PC-9 (cell line): ENCODE data around the gene ERC1. TPM values are rescaled to one million over a fixed set of nuclear protein-coding genes. Genes with fewer than 3 reads are reported as not detected.

ENCODE experiments used
- BruUV-seq: library from RNA; stranded (reverse); fragments of 400-500 nt; replicated peaks from 2 replicates; lab custom pipeline; 2021; lab: Mats Ljungman, UMichigan
- CTCF ChIA-PET: fragments of 300-600 bp; sonication (Branson Sonifier 250); formaldehyde crosslinking; loops from one replicate; lab custom pipeline; 2022; ENCODE audit warnings: antibody characterized with exemption; lab: Charles Lee
- POLR2A ChIA-PET: fragments of 300-600 bp; sonication (Branson Sonifier 250); formaldehyde crosslinking; loops from one replicate; lab custom pipeline; 2022; ENCODE audit warnings: antibody characterized with exemption; ENCODE audit not compliant: unreplicated experiment; lab: Charles Lee
- DNase-seq, 2 experiments: peaks; one replicate each; pipeline versions ENCODE4 v3.0.0 to v3.0.0-alpha.2; 2015 to 2022; ENCODE audit warnings: mixed read lengths in 1 of 2
- H2AFZ ChIP-seq: fragments of 200-600 bp; sonication (generic); 2 replicates; pipeline ENCODE4 v1.8.1; 2017; ENCODE audit warnings: antibody characterized with exemption
- H3F3A ChIP-seq: fragments of 200-600 bp; sonication (generic); 2 replicates; pipeline ENCODE4 v1.8.1; 2017; ENCODE audit warnings: antibody characterized with exemption, mild to moderate bottlenecking, low read depth; ENCODE audit not compliant: insufficient read depth
- H3K27ac ChIP-seq: fragments of 200-600 bp; sonication (generic); 2 replicates; pipeline ENCODE4 v1.6.1; 2016; ENCODE audit warnings: mixed run types
- H3K27me3 ChIP-seq: fragments of 200-600 bp; sonication (generic); 2 replicates; pipeline ENCODE4 v1.6.1; 2016; ENCODE audit warnings: low read depth, mixed run types; ENCODE audit not compliant: insufficient read depth
- H3K36me3 ChIP-seq: fragments of 200-600 bp; sonication (generic); 2 replicates; pipeline ENCODE4 v1.6.1; 2016; ENCODE audit warnings: low read depth, mixed run types
- H3K4me1 ChIP-seq: fragments of 200-600 bp; sonication (generic); replicated peaks from 2 replicates; pipeline ENCODE4 v1.6.1; 2016; ENCODE audit warnings: mixed run types; ENCODE audit not compliant: insufficient read depth
- H3K4me2 ChIP-seq: fragments of 200-600 bp; sonication (generic); 2 replicates; pipeline ENCODE4 v1.6.1; 2017; ENCODE audit warnings: mixed run types
- H3K4me3 ChIP-seq: fragments of 200-600 bp; sonication (generic); 2 replicates; pipeline ENCODE4 v1.6.1; 2016; ENCODE audit warnings: mixed run types
- H3K79me2 ChIP-seq: fragments of 200-600 bp; sonication (generic); 2 replicates; pipeline ENCODE4 v1.6.1; 2017; ENCODE audit warnings: low read depth, mixed run types
- H3K9me2 ChIP-seq: fragments of 200-600 bp; sonication (generic); 2 replicates; pipeline ENCODE4 v1.8.1; 2017; ENCODE audit warnings: mild to moderate bottlenecking; ENCODE audit not compliant: insufficient read depth
- H3K9me3 ChIP-seq: fragments of 200-600 bp; sonication (generic); 2 replicates; pipeline ENCODE4 v1.8.1; 2016; ENCODE audit warnings: low read depth; ENCODE audit not compliant: insufficient read depth
- H4K20me1 ChIP-seq: fragments of 200-600 bp; sonication (generic); 2 replicates; pipeline ENCODE4 v1.8.1; 2017; ENCODE audit not compliant: insufficient read depth
- EZH2 ChIP-seq: fragments of 200-600 bp; sonication (generic); IDR thresholded peaks from 2 replicates; pipeline ENCODE4 v1.8.0; 2017; ENCODE audit warnings: antibody characterized with exemption, low read depth
- intact Hi-C: fragments of 100-400 bp; cut with micrococcal nuclease; formaldehyde crosslinking; loops from one replicate; pipeline ENCODE4 v1.10.0; 2022; ENCODE audit not compliant: unreplicated experiment
- total RNA-seq: library from RNA; stranded (reverse); gene quantifications from 2 replicates; pipeline ENCODE4 v1.2.3, GENCODE V29; 2021
- TF ChIP-seq, protein P1 (sequence below): fragments of 200-600 bp; sonication (generic); conservative IDR thresholded peaks from 2 replicates; pipeline ENCODE4 v1.6.1; 2017; ENCODE audit warnings: mixed run types, antibody characterized with exemption, mild to moderate bottlenecking, moderate library complexity

ERC1 gene
- total RNA-seq, 1 experiment from 2014 or later: 52.0 TPM

- POLR2A ChIA-PET: no interaction called here
- no peak overlapping the region for H3K4me3 ChIP-seq
- H2AFZ ChIP-seq: no peak overlapping the region
- no peaks in the 10 kb centered on the region for H3K9me2 ChIP-seq
- no peaks in the 10 kb centered on the region for H3K9me3 ChIP-seq
- H3F3A ChIP-seq: peaks cover 21% of the 10 kb centered on the region
- no TSS peak for BruUV-seq
- H3K36me3 ChIP-seq: no peaks in the 10 kb centered on the region
- H3K79me2 ChIP-seq: no peaks in the 10 kb centered on the region
- intact Hi-C loops: no loop called here
- 0 out of 2 replicates have a peak, but pooled peaks cover 3% of the 10 kb centered on the region for H4K20me1 ChIP-seq
- H3K27me3 ChIP-seq: no peaks in the 10 kb centered on the region
- DNase-seq: no peak
- H3K4me2 ChIP-seq: no peak overlapping the region
- TF ChIP-seq EZH2: no peak
- TF ChIP-seq, protein P1, sequence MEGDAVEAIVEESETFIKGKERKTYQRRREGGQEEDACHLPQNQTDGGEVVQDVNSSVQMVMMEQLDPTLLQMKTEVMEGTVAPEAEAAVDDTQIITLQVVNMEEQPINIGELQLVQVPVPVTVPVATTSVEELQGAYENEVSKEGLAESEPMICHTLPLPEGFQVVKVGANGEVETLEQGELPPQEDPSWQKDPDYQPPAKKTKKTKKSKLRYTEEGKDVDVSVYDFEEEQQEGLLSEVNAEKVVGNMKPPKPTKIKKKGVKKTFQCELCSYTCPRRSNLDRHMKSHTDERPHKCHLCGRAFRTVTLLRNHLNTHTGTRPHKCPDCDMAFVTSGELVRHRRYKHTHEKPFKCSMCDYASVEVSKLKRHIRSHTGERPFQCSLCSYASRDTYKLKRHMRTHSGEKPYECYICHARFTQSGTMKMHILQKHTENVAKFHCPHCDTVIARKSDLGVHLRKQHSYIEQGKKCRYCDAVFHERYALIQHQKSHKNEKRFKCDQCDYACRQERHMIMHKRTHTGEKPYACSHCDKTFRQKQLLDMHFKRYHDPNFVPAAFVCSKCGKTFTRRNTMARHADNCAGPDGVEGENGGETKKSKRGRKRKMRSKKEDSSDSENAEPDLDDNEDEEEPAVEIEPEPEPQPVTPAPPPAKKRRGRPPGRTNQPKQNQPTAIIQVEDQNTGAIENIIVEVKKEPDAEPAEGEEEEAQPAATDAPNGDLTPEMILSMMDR: no peak
- H3K4me1 ChIP-seq: no peaks in the 10 kb centered on the region
- H3K27ac ChIP-seq: no peak overlapping the region
- CTCF ChIA-PET: no interaction called here
Observed at GRCh38 chr12:1080520-1081223, 89.6 kb downstream of the ERC1 start.

DNA sequence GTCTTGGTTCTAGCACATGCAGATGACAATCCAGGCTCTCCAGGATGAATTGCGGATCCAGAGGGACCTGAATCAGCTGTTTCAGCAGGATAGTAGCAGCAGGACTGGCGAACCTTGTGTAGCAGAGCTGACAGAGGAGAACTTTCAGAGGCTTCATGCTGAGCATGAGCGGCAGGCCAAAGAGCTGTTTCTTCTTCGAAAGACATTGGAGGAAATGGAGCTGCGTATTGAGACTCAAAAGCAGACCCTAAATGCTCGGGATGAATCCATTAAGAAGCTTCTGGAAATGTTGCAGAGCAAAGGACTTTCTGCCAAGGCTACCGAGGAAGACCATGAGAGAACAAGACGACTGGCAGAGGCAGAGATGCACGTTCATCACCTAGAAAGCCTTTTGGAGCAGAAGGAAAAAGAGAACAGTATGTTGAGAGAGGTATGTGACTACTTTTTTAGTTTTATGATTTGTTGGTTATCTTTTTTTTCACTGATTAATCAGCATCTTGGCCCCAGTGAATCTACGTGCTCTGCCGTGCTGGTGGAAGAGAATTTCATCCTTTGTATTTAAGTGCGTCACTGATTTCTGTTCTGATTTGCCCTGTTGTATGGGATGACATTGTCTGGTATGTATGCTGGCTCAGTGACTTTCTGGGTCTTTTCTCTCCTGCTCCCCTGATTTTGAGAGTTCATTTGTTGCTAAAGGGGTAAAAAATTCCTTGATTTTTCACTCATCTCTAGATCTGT is 92.3 kb downstream of the ERC1 start:
- H3K4me3 ChIP-seq: no peak overlapping the region
- 0 out of 2 replicates have a peak, but pooled peaks cover 3% of the 10 kb centered on the region for H4K20me1 ChIP-seq
- no peaks in the 10 kb centered on the region for H3K27me3 ChIP-seq
- 0 out of 2 replicates have a peak overlapping the region, but pooled peaks have one; percentile 9 for H3K27ac ChIP-seq
- H3K79me2 ChIP-seq: no peaks in the 10 kb centered on the region
- intact Hi-C loops: no loop called here
- H3F3A ChIP-seq: peaks cover 21% of the 10 kb centered on the region
- H3K36me3 ChIP-seq: no peaks in the 10 kb centered on the region
- BruUV-seq: no TSS peak
- TF ChIP-seq EZH2: no peak
- TF ChIP-seq, protein P1: no peak
- ChIA-PET POLR2A (interaction anchor here (0.6 to 0.7 kb wide), 2 partner anchors 90 to 279 kb away, joined by 6 to 7 read pairs; no protein-coding TSS in a partner anchor), CTCF (no interaction called here)
- no peaks in the 10 kb centered on the region for H3K4me1 ChIP-seq
- H3K9me2 ChIP-seq: no peaks in the 10 kb centered on the region
- H3K9me3 ChIP-seq: no peaks in the 10 kb centered on the region
- no peak overlapping the region for H3K4me2 ChIP-seq
- no peak overlapping the region for H2AFZ ChIP-seq
- DNase-seq: no peak

DNA sequence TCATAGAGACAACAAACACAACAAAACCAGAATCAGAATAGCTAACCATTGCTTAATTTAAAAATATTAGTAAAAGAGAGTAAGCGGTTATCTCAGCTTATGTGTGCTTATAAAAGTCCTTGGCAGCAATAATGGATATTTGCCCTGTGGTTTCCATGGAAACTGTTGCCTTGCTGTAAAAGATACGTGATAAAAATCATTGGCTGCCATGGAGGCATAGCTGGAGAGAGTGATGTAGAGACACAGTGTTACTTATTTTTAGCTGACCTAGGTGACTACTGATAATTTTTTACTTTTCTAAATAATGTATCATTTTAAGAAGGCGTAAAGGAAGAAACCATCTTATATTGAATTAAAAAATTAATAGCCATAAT is 92.9 kb downstream of the ERC1 start:
- peak in 1 of 2 experiments; percentile 55 for DNase-seq
- H3K79me2 ChIP-seq: no peaks in the 10 kb centered on the region
- no TSS peak for BruUV-seq
- H4K20me1 ChIP-seq: 0 out of 2 replicates have a peak, but pooled peaks cover 3% of the 10 kb centered on the region
- no peaks in the 10 kb centered on the region for H3K9me3 ChIP-seq
- CTCF ChIA-PET: no interaction called here
- POLR2A ChIA-PET: no interaction called here
- no peak overlapping the region for H3K4me2 ChIP-seq
- no peak overlapping the region for H3K4me3 ChIP-seq
- H3K27ac ChIP-seq: peak overlapping the region; percentile 19; the same call in 1 of the 2 replicates
- TF ChIP-seq, protein P1: no peak
- no peak for TF ChIP-seq EZH2
- no peaks in the 10 kb centered on the region for H3K4me1 ChIP-seq
- no peaks in the 10 kb centered on the region for H3K9me2 ChIP-seq
- intact Hi-C loops: no loop called here
- no peak overlapping the region for H2AFZ ChIP-seq
- H3F3A ChIP-seq: peaks cover 21% of the 10 kb centered on the region
- no peaks in the 10 kb centered on the region for H3K27me3 ChIP-seq
- no peaks in the 10 kb centered on the region for H3K36me3 ChIP-seq
